Measurements from ENCODE around the gene PRPF40A. TPM values are rescaled to one million over a fixed set of nuclear protein-coding genes. Genes with fewer than 3 reads are reported as not detected.

The PRPF40A gene
- total and polyA plus RNA-seq, 2 experiments from 2014 or later = 254 to 261 TPM

- TF ChIP-seq ZNF462 (CRISPR knock-in tag; IDR thresholded peaks at IDR 0.05) (no peak), POLR2AphosphoS5 (IDR thresholded peaks at IDR 0.05; ENCODE audit: low read depth) (no peak), ZNF114 (CRISPR knock-in tag; IDR thresholded peaks at IDR 0.05) (no peak), ETS1 (IDR thresholded peaks at IDR 0.05) (no peak), JUNB (IDR thresholded peaks at IDR 0.05; ENCODE audit: unreplicated experiment) (no peak), EZH2phosphoT487 (IDR thresholded peaks at IDR 0.05; ENCODE audit: unreplicated experiment) (no peak)
Observed at GRCh38 chr2:152603166-152603565, 114.1 kb downstream of the PRPF40A start (continued).

- no peak overlapping the region for H3K4me2 ChIP-seq
- H3K9me2 ChIP-seq (ENCODE audit: insufficient read depth) = peaks cover 8% of the 10 kb centered on the region; the same call in 1 of the 2 replicates
- H2AFZ ChIP-seq = no peak overlapping the region
- 0 out of 2 replicates have a peak, but pooled peaks cover 9% of the 10 kb centered on the region for H4K20me1 ChIP-seq (replicated peaks; ENCODE audit: insufficient read depth)
- H3K79me2 ChIP-seq (replicated peaks; ENCODE audit: insufficient read depth) = no peaks in the 10 kb centered on the region
- no peak overlapping the region; the same call in 1 of the 2 replicates for H3K27ac Mint-ChIP-seq
- no peaks in the 10 kb centered on the region for H3K9me3 Mint-ChIP-seq
- H3K4me1 ChIP-seq (ENCODE audit: insufficient read depth) = peaks cover 5% of the 10 kb centered on the region; the same call in 1 of the 2 replicates
- H3K4me3 ChIP-seq = no peak overlapping the region
- H3F3A ChIP-seq (replicated peaks; ENCODE audit: low read depth) = no peaks in the 10 kb centered on the region
- DNase-seq (ENCODE audit: low spot score) (no peak), ATAC-seq (no peak)
- no peaks in the 10 kb centered on the region for H3K27me3 ChIP-seq (ENCODE audit: insufficient read depth)
- 0 out of 2 replicates have a peak, but pooled peaks cover 4% of the 10 kb centered on the region for H3K36me3 ChIP-seq (ENCODE audit: insufficient read depth)
- H3K27me3 Mint-ChIP-seq (ENCODE audit: insufficient read depth, low read depth, poor library complexity) = peaks cover 4% of the 10 kb centered on the region
- peaks cover 4% of the 10 kb centered on the region; the same call in 1 of the 3 replicates for H3K36me3 Mint-ChIP-seq (ENCODE audit: low read depth)
- H3K27ac ChIP-seq (ENCODE audit: low read depth) = no peak overlapping the region
- H3K4me3 Mint-ChIP-seq = no peak overlapping the region
- peaks cover 18% of the 10 kb centered on the region; the same call in 2 of the 3 replicates for H3K4me1 Mint-ChIP-seq
- no peak for TF ChIP-seq EZH2phosphoT487 (IDR thresholded peaks at IDR 0.05; ENCODE audit: unreplicated experiment)
- TF ChIP-seq ZNF114 (CRISPR knock-in tag; IDR thresholded peaks at IDR 0.05) = no peak
- no peak for TF ChIP-seq EZH2 (IDR thresholded peaks at IDR 0.05; ENCODE audit: low read depth, unreplicated experiment)
- no peak for TF ChIP-seq REST (IDR thresholded peaks at IDR 0.05; ENCODE audit: unreplicated experiment)
- no peak for TF ChIP-seq POLR2AphosphoS5 (IDR thresholded peaks at IDR 0.05; ENCODE audit: low read depth)
- no peak for TF ChIP-seq JUNB (IDR thresholded peaks at IDR 0.05; ENCODE audit: unreplicated experiment)
- no peak for TF ChIP-seq ZNF331 (CRISPR knock-in tag; IDR thresholded peaks at IDR 0.05; ENCODE audit: low read depth)
- TF ChIP-seq ETS1 (IDR thresholded peaks at IDR 0.05) = no peak
- TF ChIP-seq STAT1 (IDR thresholded peaks at IDR 0.05; ENCODE audit: unreplicated experiment) = no peak
Observed at GRCh38 chr2:152602750-152603149, 114.5 kb downstream of the PRPF40A start.
